GM12878 (cell line): ENCODE data around the gene PRM1. TPM values are rescaled to one million over a fixed set of nuclear protein-coding genes. Genes with fewer than 3 reads are reported as not detected.

ENCODE experiments used
- BHLHE40 ChIP-seq, 2 experiments: fragments of 450-650 bp in 1 of 2; IDR thresholded peaks; 2 replicates each; pipeline ENCODE4 v1.6.1; 2011 to 2017; ENCODE audit warnings: low read depth in 2 of 2, borderline replicate concordance in 1 of 2, improper control_type of control experiment in 1 of 2, low read length in 1 of 2, mild to moderate bottlenecking in 1 of 2
- CBX5 ChIP-seq: sonication (generic); IDR thresholded peaks from 2 replicates; pipeline ENCODE4 v1.6.1; 2016; ENCODE audit warnings: low read depth, moderate library complexity, mild to moderate bottlenecking, inconsistent platforms
- EED ChIP-seq: sonication (generic); IDR thresholded peaks from 2 replicates; pipeline ENCODE4 v1.6.1; 2016; ENCODE audit warnings: antibody characterized with exemption, low read depth
- EP300 ChIP-seq, 2 experiments: fragments of 150-350 bp in 1 of 2; IDR thresholded peaks; 2 replicates each; pipeline ENCODE4 v1.6.1; 2011 to 2012; ENCODE audit warnings: low read depth in 2 of 2, low read length in 2 of 2, borderline replicate concordance in 1 of 2, improper control_type of control experiment in 1 of 2, inconsistent platforms in 1 of 2; ENCODE audit not compliant: control insufficient read depth in 1 of 2
- NR2C1 ChIP-seq: fragments of 450-650 bp; IDR thresholded peaks from 2 replicates; pipeline ENCODE4 v1.6.1; 2017; ENCODE audit warnings: antibody characterized with exemption, mild to moderate bottlenecking, moderate library complexity
- NRF1 ChIP-seq: conservative IDR thresholded peaks from 2 replicates; pipeline ENCODE4 v1.6.1; 2011; ENCODE audit warnings: mild to moderate bottlenecking, low read depth, low read length, improper control_type of control experiment
- PML ChIP-seq: IDR thresholded peaks from 2 replicates; pipeline ENCODE4 v1.6.1; 2012; ENCODE audit warnings: low read length, inconsistent platforms
- POU2F2 ChIP-seq: IDR thresholded peaks from 3 replicates; pipeline ENCODE4 v1.6.1; 2011; ENCODE audit warnings: low read depth, mild to moderate bottlenecking, low read length, borderline replicate concordance
- SIN3A ChIP-seq: IDR thresholded peaks from 2 replicates; pipeline ENCODE4 v1.6.1; 2012; ENCODE audit warnings: low read depth, low read length, improper control_type of control experiment
- SMC3 ChIP-seq: IDR thresholded peaks from 2 replicates; pipeline ENCODE4 v1.6.1; 2011; ENCODE audit warnings: low read length, improper control_type of control experiment, borderline replicate concordance
- STAT3 ChIP-seq: IDR thresholded peaks from 2 replicates; pipeline ENCODE4 v1.6.1; 2011; ENCODE audit warnings: low read depth, low read length, improper control_type of control experiment
- SUPT20H ChIP-seq: IDR thresholded peaks from 2 replicates; pipeline ENCODE4 v1.6.1; 2011; ENCODE audit warnings: low read depth, mild to moderate bottlenecking, low read length, moderate library complexity, borderline replicate concordance; ENCODE audit not compliant: control insufficient read depth
- ZNF24 ChIP-seq: fragments of 450-650 bp; IDR thresholded peaks from 2 replicates; pipeline ENCODE4 v1.6.1; 2017; ENCODE audit warnings: antibody characterized with exemption, mild to moderate bottlenecking
- ZNF384 ChIP-seq: IDR thresholded peaks from 2 replicates; pipeline ENCODE4 v1.6.1; 2012; ENCODE audit warnings: low read depth, mild to moderate bottlenecking, low read length, improper control_type of control experiment, borderline replicate concordance
- polyA plus RNA-seq, 11 experiments: library from polyadenylated mRNA; depleted of rRNA in 4 of 11; unstranded in 6 of 11; stranded (reverse) in 5 of 11; fragments of >200 nt; fragmentation: Nextera tagmentation in 4 of 11; fragmentation: Illumina TruSeq in 1 of 11; extraction: Ambion mirVana in 4 of 11; extraction: Trizol in 1 of 11; gene quantifications; 1 replicate in 1 of 11; 2 replicates in 10 of 11; pipeline versions ENCODE4 v1.2.1 to v1.2.3, GENCODE V29; 2011 to 2016; ENCODE audit warnings: inconsistent platforms in 2 of 11, missing spikeins in 2 of 11, low read depth in 1 of 11
- total RNA-seq, 4 experiments: library from RNA; depleted of rRNA in 3 of 4; stranded (reverse); fragments of >200 nt in 3 of 4; fragmentation: Illumina TruSeq in 1 of 4; extraction: Trizol in 1 of 4; gene quantifications; 2 replicates each; pipeline versions ENCODE4 v1.2.1 to v1.2.3, GENCODE V29; 2013 to 2021
- TF ChIP-seq, protein P1 (sequence below): IDR thresholded peaks from 2 replicates; pipeline ENCODE4 v1.6.1; 2012; ENCODE audit warnings: mild to moderate bottlenecking, low read depth, low read length
- TF ChIP-seq, protein P2 (sequence below): fragments of 450-650 bp; IDR thresholded peaks from 2 replicates; pipeline ENCODE4 v1.6.1; 2014; ENCODE audit warnings: mild to moderate bottlenecking
- TF ChIP-seq, protein P3 (sequence below): fragments of 450-650 bp; formaldehyde crosslinking; IDR thresholded peaks from 2 replicates; pipeline ENCODE4 v1.5.0; 2022; ENCODE audit warnings: mild to moderate bottlenecking, missing genetic modification characterization
- TF ChIP-seq, protein P4 (sequence below): fragments of 450-650 bp; IDR thresholded peaks from 2 replicates; pipeline ENCODE4 v1.6.1; 2017; ENCODE audit warnings: low read depth, mild to moderate bottlenecking, moderate library complexity

Gene PRM1
- total and polyA plus RNA-seq, 10 of the 15 experiments (the other 5 are each of a cell fraction or from before 2014, with no cell fraction given): 0.20 TPM; not detected in 9

DNA sequence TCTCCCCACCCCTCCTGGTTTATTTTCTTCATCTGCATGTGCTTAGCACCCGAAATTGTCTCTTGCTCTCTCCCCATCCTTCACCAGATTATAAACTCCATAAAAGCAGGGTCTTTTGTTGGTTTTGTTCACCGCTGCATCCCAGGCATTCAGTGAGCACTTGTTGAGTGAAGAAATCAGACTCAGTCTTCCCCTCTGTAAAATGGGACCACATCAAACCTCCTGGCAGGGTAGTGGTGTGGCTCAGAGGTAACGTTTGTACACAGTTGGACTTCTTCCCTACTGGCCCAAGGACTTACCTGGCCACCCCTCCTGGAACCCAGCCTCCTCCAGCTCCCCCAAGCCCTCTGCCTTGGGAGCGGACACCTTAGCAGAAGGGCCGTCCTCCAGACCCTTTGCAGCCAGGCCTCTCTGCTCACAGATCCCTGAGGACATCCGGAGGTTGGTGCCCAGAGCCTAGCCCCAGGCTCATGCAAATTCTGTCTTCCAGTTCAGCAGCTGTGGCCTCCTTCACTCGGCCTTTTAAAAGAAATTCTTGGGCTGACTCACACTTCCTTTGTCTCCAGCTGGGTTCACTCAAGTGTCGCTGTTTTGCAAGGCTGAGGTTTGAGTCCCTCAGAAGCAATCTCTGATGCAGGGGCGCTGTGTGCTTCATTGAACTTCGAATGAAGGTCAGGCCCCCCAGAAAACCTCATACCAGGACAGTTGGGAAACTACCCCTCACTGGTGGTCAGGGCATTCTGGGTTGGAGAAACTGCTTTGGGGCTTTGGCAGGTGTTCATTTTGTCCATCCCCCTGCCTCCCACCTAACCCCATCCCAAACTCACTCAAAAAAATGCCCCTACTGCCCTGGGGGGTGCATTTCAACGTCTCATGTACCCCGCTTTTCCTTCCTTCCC, 47.3 kb upstream of the PRM1 start (continued):
- TF ChIP-seq, protein P1, sequence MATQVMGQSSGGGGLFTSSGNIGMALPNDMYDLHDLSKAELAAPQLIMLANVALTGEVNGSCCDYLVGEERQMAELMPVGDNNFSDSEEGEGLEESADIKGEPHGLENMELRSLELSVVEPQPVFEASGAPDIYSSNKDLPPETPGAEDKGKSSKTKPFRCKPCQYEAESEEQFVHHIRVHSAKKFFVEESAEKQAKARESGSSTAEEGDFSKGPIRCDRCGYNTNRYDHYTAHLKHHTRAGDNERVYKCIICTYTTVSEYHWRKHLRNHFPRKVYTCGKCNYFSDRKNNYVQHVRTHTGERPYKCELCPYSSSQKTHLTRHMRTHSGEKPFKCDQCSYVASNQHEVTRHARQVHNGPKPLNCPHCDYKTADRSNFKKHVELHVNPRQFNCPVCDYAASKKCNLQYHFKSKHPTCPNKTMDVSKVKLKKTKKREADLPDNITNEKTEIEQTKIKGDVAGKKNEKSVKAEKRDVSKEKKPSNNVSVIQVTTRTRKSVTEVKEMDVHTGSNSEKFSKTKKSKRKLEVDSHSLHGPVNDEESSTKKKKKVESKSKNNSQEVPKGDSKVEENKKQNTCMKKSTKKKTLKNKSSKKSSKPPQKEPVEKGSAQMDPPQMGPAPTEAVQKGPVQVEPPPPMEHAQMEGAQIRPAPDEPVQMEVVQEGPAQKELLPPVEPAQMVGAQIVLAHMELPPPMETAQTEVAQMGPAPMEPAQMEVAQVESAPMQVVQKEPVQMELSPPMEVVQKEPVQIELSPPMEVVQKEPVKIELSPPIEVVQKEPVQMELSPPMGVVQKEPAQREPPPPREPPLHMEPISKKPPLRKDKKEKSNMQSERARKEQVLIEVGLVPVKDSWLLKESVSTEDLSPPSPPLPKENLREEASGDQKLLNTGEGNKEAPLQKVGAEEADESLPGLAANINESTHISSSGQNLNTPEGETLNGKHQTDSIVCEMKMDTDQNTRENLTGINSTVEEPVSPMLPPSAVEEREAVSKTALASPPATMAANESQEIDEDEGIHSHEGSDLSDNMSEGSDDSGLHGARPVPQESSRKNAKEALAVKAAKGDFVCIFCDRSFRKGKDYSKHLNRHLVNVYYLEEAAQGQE: peak; percentile 41; the same call in 1 of the 2 replicates
- peak; percentile 59 to 93 for TF ChIP-seq EP300 (IDR thresholded peaks at IDR 0.05; ENCODE audit: borderline replicate concordance in 1 of 2, control insufficient read depth in 1 of 2, low read depth in 2 of 2, low read length in 2 of 2)
- 0 out of 2 replicates have a peak, but pooled peaks have one; percentile 38 for TF ChIP-seq ZNF384
- TF ChIP-seq, protein P2, sequence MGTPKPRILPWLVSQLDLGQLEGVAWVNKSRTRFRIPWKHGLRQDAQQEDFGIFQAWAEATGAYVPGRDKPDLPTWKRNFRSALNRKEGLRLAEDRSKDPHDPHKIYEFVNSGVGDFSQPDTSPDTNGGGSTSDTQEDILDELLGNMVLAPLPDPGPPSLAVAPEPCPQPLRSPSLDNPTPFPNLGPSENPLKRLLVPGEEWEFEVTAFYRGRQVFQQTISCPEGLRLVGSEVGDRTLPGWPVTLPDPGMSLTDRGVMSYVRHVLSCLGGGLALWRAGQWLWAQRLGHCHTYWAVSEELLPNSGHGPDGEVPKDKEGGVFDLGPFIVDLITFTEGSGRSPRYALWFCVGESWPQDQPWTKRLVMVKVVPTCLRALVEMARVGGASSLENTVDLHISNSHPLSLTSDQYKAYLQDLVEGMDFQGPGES: no peak
- peak; percentile 71 to 75 for TF ChIP-seq BHLHE40 (IDR thresholded peaks at IDR 0.05; ENCODE audit: borderline replicate concordance in 1 of 2, low read depth in 2 of 2, low read length in 1 of 2)
- peak; percentile 99 for TF ChIP-seq POU2F2
- TF ChIP-seq NRF1: no peak
- peak; percentile 83 for TF ChIP-seq PML
- TF ChIP-seq CBX5: 0 out of 2 replicates have a peak, but pooled peaks have one; percentile 75
- peak; percentile 95 for TF ChIP-seq SIN3A
- peak; percentile 94 for TF ChIP-seq EED
- 0 out of 2 replicates have a peak, but pooled peaks have one; percentile 47 for TF ChIP-seq STAT3
- TF ChIP-seq, protein P3, sequence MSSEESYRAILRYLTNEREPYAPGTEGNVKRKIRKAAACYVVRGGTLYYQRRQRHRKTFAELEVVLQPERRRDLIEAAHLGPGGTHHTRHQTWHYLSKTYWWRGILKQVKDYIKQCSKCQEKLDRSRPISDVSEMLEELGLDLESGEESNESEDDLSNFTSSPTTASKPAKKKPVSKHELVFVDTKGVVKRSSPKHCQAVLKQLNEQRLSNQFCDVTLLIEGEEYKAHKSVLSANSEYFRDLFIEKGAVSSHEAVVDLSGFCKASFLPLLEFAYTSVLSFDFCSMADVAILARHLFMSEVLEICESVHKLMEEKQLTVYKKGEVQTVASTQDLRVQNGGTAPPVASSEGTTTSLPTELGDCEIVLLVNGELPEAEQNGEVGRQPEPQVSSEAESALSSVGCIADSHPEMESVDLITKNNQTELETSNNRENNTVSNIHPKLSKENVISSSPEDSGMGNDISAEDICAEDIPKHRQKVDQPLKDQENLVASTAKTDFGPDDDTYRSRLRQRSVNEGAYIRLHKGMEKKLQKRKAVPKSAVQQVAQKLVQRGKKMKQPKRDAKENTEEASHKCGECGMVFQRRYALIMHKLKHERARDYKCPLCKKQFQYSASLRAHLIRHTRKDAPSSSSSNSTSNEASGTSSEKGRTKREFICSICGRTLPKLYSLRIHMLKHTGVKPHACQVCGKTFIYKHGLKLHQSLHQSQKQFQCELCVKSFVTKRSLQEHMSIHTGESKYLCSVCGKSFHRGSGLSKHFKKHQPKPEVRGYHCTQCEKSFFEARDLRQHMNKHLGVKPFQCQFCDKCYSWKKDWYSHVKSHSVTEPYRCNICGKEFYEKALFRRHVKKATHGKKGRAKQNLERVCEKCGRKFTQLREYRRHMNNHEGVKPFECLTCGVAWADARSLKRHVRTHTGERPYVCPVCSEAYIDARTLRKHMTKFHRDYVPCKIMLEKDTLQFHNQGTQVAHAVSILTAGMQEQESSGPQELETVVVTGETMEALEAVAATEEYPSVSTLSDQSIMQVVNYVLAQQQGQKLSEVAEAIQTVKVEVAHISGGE: no peak
- TF ChIP-seq, protein P4, sequence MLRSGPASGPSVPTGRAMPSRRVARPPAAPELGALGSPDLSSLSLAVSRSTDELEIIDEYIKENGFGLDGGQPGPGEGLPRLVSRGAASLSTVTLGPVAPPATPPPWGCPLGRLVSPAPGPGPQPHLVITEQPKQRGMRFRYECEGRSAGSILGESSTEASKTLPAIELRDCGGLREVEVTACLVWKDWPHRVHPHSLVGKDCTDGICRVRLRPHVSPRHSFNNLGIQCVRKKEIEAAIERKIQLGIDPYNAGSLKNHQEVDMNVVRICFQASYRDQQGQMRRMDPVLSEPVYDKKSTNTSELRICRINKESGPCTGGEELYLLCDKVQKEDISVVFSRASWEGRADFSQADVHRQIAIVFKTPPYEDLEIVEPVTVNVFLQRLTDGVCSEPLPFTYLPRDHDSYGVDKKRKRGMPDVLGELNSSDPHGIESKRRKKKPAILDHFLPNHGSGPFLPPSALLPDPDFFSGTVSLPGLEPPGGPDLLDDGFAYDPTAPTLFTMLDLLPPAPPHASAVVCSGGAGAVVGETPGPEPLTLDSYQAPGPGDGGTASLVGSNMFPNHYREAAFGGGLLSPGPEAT: peak; percentile 79; the same call in 1 of the 2 replicates
- no peak; the same call in 1 of the 2 replicates for TF ChIP-seq ZNF24
- TF ChIP-seq SMC3: peak; percentile 22; the same call in 1 of the 2 replicates
- TF ChIP-seq SUPT20H: no peak
- 0 out of 2 replicates have a peak, but pooled peaks have one; percentile 32 for TF ChIP-seq NR2C1
